Muscle layer of colon (tissue), 2 donors: ENCODE measurements around the gene SLC16A10.

Source experiments
- H3K27ac ChIP-seq: one replicate; pipeline ENCODE4 v1.7.0; 2013; ENCODE audit warnings: low read depth, mild to moderate bottlenecking, low read length, moderate library complexity
- H3K27me3 ChIP-seq, 2 donors: one replicate each; pipeline ENCODE4 v1.7.0; 2013; ENCODE audit warnings: low read length in 2 of 2, mild to moderate bottlenecking in 2 of 2; ENCODE audit not compliant: insufficient read depth in 2 of 2, control insufficient read depth in 1 of 2
- H3K36me3 ChIP-seq: one replicate; pipeline ENCODE4 v1.7.0; 2013; ENCODE audit warnings: mild to moderate bottlenecking, low read length; ENCODE audit not compliant: insufficient read depth
- H3K4me1 ChIP-seq: one replicate; pipeline ENCODE4 v1.7.0; 2013; ENCODE audit warnings: mild to moderate bottlenecking, low read length; ENCODE audit not compliant: insufficient read depth
- H3K4me3 ChIP-seq, 2 donors: one replicate each; pipeline ENCODE4 v1.7.0; 2013; ENCODE audit warnings: low read length in 2 of 2, low read depth in 1 of 2, mild to moderate bottlenecking in 1 of 2, moderate library complexity in 1 of 2
- H3K9ac ChIP-seq: one replicate; pipeline ENCODE4 v1.7.0; 2013; ENCODE audit warnings: low read length
- H3K9me3 ChIP-seq: one replicate; pipeline ENCODE4 v1.7.0; 2013; ENCODE audit warnings: mild to moderate bottlenecking, low read length
- donor health status: abdominal sarcoma.
- donor health status: Adenocarcinoma of cecum.

Gene SLC16A10

DNA sequence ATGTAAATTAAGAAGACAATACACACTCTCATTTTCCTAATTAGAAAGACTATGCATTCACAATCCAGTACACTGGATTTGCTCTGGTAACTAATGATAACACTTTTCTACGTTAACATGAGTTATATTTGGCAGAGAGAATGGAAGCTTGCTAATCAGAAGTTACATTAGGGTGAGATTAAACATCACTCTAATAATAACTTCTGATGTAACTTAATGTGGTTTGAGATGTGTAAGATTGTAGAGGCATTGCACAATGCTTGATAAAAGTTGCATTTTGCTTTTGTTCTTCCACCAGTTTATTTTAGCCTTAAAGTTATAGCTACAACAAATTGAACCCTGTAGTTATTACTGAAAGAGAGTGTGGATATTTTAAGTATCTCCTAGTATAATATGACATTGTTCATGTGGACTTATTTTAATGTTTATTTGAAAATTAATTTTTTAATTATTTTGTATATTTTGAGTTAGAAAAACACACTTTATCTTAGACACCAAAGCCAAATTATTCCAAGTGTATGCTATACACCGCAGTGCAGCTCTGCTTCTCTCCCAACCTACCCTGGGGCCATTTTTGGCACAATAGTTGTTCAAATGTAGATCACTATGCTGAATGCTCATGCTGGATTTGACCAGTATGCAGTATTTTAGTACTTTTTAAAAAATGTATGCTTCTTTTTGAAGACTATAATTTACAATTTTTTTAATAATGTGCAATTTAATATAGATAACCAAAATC is 143.2 kb downstream of the SLC16A10 start:
- H3K9ac ChIP-seq = no peak overlapping the region
- H3K9me3 ChIP-seq = no peaks in the 10 kb centered on the region
- no peaks in the 10 kb centered on the region for H3K27me3 ChIP-seq
- H3K4me1 ChIP-seq = no peaks in the 10 kb centered on the region
- H3K27ac ChIP-seq = no peak overlapping the region
- H3K4me3 ChIP-seq = no peak overlapping the region
- no peaks in the 10 kb centered on the region for H3K36me3 ChIP-seq

DNA sequence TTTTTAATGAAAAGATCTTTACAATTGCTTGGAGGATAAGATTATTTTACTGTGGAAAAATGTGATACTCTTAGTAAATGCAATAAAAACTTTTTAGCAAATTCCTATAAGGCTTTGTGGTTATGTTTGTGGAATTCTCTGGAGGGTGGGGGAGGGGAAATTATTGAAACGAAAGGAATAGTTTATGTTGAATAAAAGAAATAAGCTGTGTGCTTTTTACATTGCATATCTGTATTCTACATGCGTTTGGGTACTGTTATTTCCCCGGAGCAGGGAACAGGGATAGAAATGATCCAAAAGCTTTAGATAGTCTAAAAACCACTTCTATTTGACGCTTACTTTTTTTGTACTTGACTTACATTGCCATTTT is 143.8 kb downstream of the SLC16A10 start:
- H3K27ac ChIP-seq = no peak overlapping the region
- H3K4me1 ChIP-seq = no peaks in the 10 kb centered on the region
- H3K27me3 ChIP-seq = no peaks in the 10 kb centered on the region
- no peaks in the 10 kb centered on the region for H3K9me3 ChIP-seq
- no peaks in the 10 kb centered on the region for H3K36me3 ChIP-seq
- no peak overlapping the region for H3K9ac ChIP-seq
- H3K4me3 ChIP-seq = no peak overlapping the region

DNA sequence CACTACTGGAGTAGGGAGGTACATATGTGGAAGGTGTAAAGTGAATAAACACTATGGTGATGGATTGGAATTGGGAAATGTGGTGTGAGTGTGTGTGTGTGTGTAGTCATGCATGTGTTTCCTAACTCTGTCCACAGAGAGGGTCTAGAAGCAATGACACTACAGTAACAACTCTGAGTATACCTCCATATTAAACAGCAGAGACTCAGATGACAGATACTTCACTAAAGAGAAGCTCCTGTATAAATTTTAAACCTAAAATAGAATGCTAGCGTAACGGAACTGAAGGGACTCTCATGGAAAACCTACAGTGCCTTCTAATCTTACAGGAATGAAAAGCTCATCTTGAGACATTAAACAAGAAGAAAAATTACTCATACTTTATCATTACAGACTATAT is 150.5 kb downstream of the SLC16A10 start:
- no peak overlapping the region for H3K27ac ChIP-seq
- no peak overlapping the region for H3K9ac ChIP-seq
- no peaks in the 10 kb centered on the region for H3K4me1 ChIP-seq

DNA sequence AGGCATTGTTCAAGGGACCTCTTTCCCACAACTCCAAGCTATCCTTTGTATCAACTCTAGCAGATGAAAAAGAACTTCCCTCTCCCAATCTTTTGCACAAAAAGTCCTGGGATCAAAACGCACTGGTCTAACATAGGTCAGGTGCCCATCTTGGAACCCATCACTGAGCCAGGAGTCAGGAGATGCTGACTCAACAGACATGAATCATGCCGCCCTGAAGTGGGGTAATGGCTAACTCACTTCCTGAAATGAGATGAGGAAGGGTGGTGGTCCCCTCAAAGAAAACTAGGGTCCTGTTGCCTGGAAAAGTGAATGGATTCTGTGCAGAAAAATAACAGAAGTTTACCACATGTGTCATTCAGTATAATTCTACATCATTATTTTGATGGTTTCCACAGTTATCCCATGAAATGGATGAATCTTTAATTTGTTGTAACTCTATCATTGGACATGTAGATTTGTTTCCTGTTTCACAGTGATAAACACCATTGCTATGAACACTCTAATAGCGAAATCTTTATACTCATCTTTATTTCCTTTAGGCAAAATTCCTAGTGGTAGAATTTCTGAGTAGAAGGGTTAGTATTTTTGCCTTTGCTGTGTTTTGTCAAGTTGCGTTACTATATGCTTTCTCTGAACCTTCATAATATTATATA is 151.3 kb downstream of the SLC16A10 start:
- H3K4me3 ChIP-seq = no peak overlapping the region
- no peaks in the 10 kb centered on the region for H3K4me1 ChIP-seq
- H3K27ac ChIP-seq = no peak overlapping the region
- H3K27me3 ChIP-seq = no peaks in the 10 kb centered on the region
- no peaks in the 10 kb centered on the region for H3K9me3 ChIP-seq
- no peaks in the 10 kb centered on the region for H3K36me3 ChIP-seq
- no peak overlapping the region for H3K9ac ChIP-seq

More for the DNA sequence above, 150.5 kb downstream of the SLC16A10 start:
- no peaks in the 10 kb centered on the region for H3K36me3 ChIP-seq
- H3K27me3 ChIP-seq = no peaks in the 10 kb centered on the region
- no peaks in the 10 kb centered on the region for H3K9me3 ChIP-seq
- no peak overlapping the region for H3K4me3 ChIP-seq

DNA sequence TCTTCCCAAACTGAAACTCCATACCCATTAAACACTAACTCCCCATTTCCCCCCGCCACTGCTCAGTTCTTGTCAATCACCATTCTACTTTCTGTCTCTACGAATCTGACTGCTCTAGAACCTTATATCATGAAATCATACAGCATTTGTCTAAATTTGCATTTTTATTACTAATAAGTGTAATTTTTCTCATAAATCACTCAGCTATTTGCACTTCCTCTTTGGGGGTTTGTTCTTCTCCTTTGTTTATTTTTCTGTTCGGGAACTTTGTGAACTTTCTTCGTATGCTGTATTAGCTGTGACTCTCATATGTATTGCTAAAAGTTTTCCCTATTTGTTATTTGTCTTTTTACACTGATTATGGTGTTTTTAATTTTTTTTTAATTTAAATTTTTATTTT is 152.2 kb downstream of the SLC16A10 start:
- Histone ChIP-seq H3K4me3 (no peak overlapping the region), H3K27ac (no peak overlapping the region), H3K9ac (no peak overlapping the region), H3K9me3 (no peaks in the 10 kb centered on the region), H3K36me3 (no peaks in the 10 kb centered on the region), H3K27me3 (no peaks in the 10 kb centered on the region), H3K4me1 (no peaks in the 10 kb centered on the region)

DNA sequence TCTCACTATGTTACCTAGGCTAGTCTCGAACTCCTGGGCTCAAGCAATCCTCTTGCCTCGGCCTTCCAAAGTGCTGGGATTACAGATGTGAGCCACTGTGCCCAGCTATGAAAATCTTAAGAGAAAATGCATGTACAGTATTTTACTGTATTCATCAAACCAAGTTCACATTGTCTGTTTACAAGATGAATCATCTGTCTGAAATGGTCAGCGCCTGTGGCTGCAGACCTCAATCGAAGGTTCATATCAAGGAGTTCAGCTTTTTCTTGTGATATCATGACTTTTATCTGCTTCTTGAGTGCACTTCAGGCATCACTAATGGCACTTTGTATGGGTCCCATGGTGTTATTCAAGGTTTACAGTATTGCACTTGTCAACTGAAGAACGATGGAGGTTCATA is 155.1 kb downstream of the SLC16A10 start:
- Histone ChIP-seq H3K9ac (no peak overlapping the region), H3K27ac (no peak overlapping the region), H3K9me3 (no peaks in the 10 kb centered on the region), H3K27me3 (no peaks in the 10 kb centered on the region), H3K4me1 (no peaks in the 10 kb centered on the region), H3K36me3 (no peaks in the 10 kb centered on the region), H3K4me3 (no peak overlapping the region)

DNA sequence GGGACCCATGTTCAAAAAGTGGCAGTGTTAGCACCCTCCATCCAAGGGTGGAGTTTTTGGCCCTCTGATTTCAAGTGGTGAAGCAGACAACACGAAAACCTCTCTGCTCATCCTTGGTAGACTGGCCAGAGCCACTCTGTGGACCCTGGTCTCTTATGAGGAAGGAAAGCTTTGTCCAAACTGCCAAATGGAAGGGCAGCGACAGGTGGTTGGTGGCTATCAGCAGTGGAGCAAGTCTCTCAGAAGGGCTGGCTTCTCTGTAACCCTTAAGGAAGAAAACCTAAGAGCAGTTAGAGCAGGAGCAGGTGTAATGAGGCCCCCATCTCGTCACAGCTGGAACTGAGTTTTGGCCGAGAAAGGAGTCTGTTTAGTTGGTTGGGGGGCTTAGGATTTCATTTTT is 155.8 kb downstream of the SLC16A10 start:
- H3K27me3 ChIP-seq = no peaks in the 10 kb centered on the region
- H3K36me3 ChIP-seq = no peaks in the 10 kb centered on the region
- H3K27ac ChIP-seq = no peak overlapping the region
- H3K4me1 ChIP-seq = no peaks in the 10 kb centered on the region
- no peak overlapping the region for H3K9ac ChIP-seq
- no peaks in the 10 kb centered on the region for H3K9me3 ChIP-seq
- no peak overlapping the region for H3K4me3 ChIP-seq

DNA sequence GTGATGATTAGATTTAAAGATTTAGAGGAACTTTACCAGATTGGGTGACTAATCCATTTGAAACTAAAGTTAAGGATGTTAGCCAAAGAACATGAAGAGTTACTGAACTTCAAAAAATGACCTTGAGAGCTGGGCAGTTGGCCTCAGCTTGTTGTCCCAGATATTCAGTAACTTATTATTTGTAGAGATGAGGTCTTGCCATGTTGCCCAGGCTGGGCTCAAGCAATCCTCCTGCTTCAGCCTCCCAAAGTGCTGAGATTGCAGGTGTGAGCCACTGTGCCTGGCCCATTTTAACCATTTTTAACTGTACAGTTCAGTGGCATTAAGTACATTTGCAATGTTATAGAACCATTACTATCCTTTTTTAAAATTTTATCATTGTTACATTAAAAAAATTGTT is 161.5 kb downstream of the SLC16A10 start:
- H3K27me3 ChIP-seq = no peaks in the 10 kb centered on the region
- no peaks in the 10 kb centered on the region for H3K9me3 ChIP-seq
- no peaks in the 10 kb centered on the region for H3K4me1 ChIP-seq
- no peak overlapping the region for H3K4me3 ChIP-seq
- H3K36me3 ChIP-seq = no peaks in the 10 kb centered on the region
- H3K27ac ChIP-seq = no peak overlapping the region
- H3K9ac ChIP-seq = no peak overlapping the region

DNA sequence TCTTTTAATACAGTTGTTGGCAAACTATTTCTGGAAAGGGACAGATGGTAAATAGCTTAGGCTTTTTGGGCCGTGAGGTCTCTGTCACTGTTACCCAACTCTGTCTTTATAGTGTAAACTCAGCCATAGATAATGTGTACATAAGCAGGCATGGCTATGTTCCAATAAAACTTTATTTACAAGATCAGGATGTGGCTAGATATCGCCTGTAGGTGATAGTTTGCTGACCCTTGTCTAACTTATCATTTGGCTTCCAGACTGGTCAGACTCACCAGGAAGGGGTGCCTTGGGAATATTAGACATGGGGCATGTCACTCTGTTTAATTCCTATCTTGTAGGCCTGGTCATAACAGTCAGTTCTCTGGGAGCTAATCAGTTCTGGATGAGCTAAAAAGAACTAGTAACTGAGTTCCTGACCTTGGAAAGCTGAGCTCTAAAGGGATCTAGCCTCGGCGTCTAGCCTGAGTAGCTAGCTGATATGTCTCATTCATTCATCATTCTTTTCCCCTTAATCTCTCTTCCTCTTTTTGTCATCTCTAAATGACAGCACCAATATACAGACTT is 163.6 kb downstream of the SLC16A10 start:
- Histone ChIP-seq H3K27ac (no peak overlapping the region), H3K9me3 (no peaks in the 10 kb centered on the region), H3K9ac (no peak overlapping the region), H3K4me1 (no peaks in the 10 kb centered on the region), H3K27me3 (no peaks in the 10 kb centered on the region), H3K36me3 (no peaks in the 10 kb centered on the region), H3K4me3 (no peak overlapping the region)

DNA sequence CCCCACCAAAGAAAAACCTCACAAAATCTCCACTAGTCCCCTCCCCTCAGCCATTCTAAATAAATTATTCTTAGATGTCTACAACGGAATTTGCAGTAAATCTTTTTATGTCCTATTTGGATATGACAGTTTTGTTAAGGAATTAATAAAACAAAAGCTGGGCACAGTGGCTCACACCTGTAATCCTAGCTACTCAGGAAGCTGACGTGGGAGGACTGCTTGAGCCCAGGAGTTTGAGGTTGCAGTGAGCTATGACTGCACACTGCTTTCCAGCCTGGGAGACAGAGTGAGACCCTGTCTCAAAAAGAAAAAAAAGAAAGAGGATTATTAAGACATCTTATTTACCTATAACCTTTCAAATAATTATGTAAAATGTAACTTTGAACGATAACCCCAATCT is 165.4 kb downstream of the SLC16A10 start:
- H3K36me3 ChIP-seq = no peaks in the 10 kb centered on the region
- H3K9me3 ChIP-seq = no peaks in the 10 kb centered on the region
- no peak overlapping the region for H3K9ac ChIP-seq
- H3K27me3 ChIP-seq = no peaks in the 10 kb centered on the region
- no peak overlapping the region for H3K27ac ChIP-seq
- H3K4me1 ChIP-seq = no peaks in the 10 kb centered on the region
- H3K4me3 ChIP-seq = no peak overlapping the region

DNA sequence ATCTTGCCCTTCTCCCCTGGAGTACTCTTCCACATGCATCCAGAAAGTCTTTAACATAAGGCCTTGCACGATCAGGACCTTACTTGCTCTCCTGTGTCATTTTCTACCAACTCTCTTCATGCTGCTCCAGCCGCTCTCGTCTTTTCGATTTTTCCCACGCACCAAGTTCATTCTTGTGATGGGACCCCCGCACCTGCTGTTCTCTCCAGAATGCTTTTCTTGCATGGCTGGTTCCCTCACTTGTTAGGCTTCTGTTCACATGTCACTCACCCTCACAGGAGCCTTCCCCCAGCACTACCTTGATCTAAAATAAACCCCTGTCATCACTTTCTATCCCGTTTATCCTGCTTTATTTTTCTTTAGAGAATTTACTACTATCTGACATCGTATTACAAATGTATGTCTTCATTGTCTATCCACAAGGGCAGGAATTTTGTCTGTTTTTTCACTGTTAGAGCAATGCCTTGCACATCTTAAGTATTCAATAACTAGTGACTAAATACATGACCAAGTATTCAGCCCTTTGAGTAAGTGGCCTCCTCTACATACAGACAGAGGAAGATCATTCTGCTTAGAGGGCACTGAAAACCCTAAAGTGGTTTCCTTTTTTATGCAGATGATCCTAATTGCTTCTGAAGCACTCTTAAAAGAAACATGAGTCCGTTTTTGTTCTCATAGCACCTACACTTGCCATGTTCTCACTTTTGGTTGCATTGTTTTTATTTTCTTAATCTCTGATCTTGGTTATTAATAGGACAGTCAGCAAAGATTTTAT is 166.9 kb downstream of the SLC16A10 start:
- Histone ChIP-seq H3K9ac (no peak overlapping the region), H3K36me3 (no peaks in the 10 kb centered on the region), H3K4me3 (no peak overlapping the region), H3K27me3 (no peaks in the 10 kb centered on the region), H3K27ac (no peak overlapping the region), H3K9me3 (no peaks in the 10 kb centered on the region), H3K4me1 (no peaks in the 10 kb centered on the region)
